Measurements from ENCODE around the gene HIBADH.

DNA sequence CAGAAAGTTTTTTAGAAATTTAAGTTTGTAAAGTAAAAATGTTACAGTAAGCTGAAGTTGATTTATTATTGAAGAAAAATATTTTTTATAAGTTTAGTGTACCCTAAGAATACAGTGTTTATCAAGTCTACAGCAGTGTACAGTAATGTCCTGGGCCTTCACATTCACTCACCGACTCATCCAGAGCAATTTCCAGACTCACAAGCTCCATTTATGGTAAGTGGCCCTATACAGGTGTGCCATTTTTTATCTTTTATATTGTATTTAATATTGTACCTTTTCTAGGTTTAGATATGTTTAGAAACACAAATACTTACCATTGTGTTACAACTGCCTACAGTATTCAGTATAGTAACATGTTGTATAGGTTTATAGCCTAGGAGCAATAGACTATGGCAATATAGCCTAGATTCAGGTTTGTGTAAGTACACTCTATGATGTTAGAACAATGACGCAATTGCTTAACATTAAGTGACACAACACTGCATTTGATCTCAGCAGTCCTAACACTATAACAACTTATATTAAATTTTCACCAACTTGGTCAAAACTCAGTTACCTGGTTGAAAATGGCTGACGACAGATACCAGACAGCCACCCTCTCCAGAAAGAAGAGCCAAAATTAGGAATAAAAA lies 45.7 kb downstream of the HIBADH start:
- no peak for TF ChIP-seq CTCF (IDR thresholded peaks at IDR 0.05)
- TF ChIP-seq POLR2A (IDR thresholded peaks at IDR 0.05), result no peak

Measured in thyroid gland (tissue), 4 donors.